GM12878 (cell line): ENCODE data around the gene HSPB7. TPM values are rescaled to one million over a fixed set of nuclear protein-coding genes. Genes with fewer than 3 reads are reported as not detected.

Experiments
- CBX5 ChIP-seq: sonication (generic); IDR thresholded peaks from 2 replicates; pipeline ENCODE4 v1.6.1; 2016; ENCODE audit warnings: low read depth, moderate library complexity, mild to moderate bottlenecking, inconsistent platforms
- CEBPB ChIP-seq, 2 experiments: fragments of 150-350 bp in 1 of 2; IDR thresholded peaks; 2 replicates each; pipeline ENCODE4 v1.6.1; 2012 to 2014; ENCODE audit warnings: low read depth in 2 of 2, low read length in 2 of 2, borderline replicate concordance in 1 of 2, inconsistent platforms in 1 of 2
- EP300 ChIP-seq, 2 experiments: fragments of 150-350 bp in 1 of 2; IDR thresholded peaks; 2 replicates each; pipeline ENCODE4 v1.6.1; 2011 to 2012; ENCODE audit warnings: low read depth in 2 of 2, low read length in 2 of 2, borderline replicate concordance in 1 of 2, improper control_type of control experiment in 1 of 2, inconsistent platforms in 1 of 2; ENCODE audit not compliant: control insufficient read depth in 1 of 2
- ESRRA ChIP-seq: IDR thresholded peaks from 2 replicates; pipeline ENCODE4 v1.6.1; 2012; ENCODE audit warnings: mild to moderate bottlenecking, low read length, improper control_type of control experiment
- PAX8 ChIP-seq: fragments of 450-650 bp; IDR thresholded peaks from 2 replicates; pipeline ENCODE4 v1.6.1; 2017; ENCODE audit warnings: mild to moderate bottlenecking, moderate library complexity
- POLR2AphosphoS2 ChIP-seq: IDR thresholded peaks from 2 replicates; pipeline ENCODE4 v1.6.1; 2011; ENCODE audit warnings: low read depth, mild to moderate bottlenecking, low read length, improper control_type of control experiment, moderate library complexity
- RAD51 ChIP-seq: fragments of 450-650 bp; IDR thresholded peaks from 2 replicates; pipeline ENCODE4 v1.6.1; 2016; ENCODE audit warnings: moderate library complexity, mild to moderate bottlenecking, inconsistent platforms
- SP1 ChIP-seq: IDR thresholded peaks from one replicate; pipeline ENCODE4 v1.6.1; 2011; ENCODE audit warnings: low read depth, low read length
- SUZ12 ChIP-seq: fragments of 200-600 bp; sonication (generic); IDR thresholded peaks from one replicate; pipeline ENCODE4 v1.6.1; 2018; ENCODE audit warnings: antibody characterized with exemption, mild to moderate bottlenecking; ENCODE audit not compliant: unreplicated experiment
- TCF12 ChIP-seq: IDR thresholded peaks from 2 replicates; pipeline ENCODE4 v1.6.1; 2011; ENCODE audit warnings: low read depth, mild to moderate bottlenecking, low read length
- ZZZ3 ChIP-seq: IDR thresholded peaks from 2 replicates; pipeline ENCODE4 v1.6.1; 2011; ENCODE audit warnings: low read depth; ENCODE audit not compliant: control insufficient read depth, insufficient read length
- polyA plus RNA-seq, 11 experiments: library from polyadenylated mRNA; depleted of rRNA in 4 of 11; unstranded in 6 of 11; stranded (reverse) in 5 of 11; fragments of >200 nt; fragmentation: Nextera tagmentation in 4 of 11; fragmentation: Illumina TruSeq in 1 of 11; extraction: Ambion mirVana in 4 of 11; extraction: Trizol in 1 of 11; gene quantifications; 1 replicate in 1 of 11; 2 replicates in 10 of 11; pipeline versions ENCODE4 v1.2.1 to v1.2.3, GENCODE V29; 2011 to 2016; ENCODE audit warnings: inconsistent platforms in 2 of 11, missing spikeins in 2 of 11, low read depth in 1 of 11
- total RNA-seq, 4 experiments: library from RNA; depleted of rRNA in 3 of 4; stranded (reverse); fragments of >200 nt in 3 of 4; fragmentation: Illumina TruSeq in 1 of 4; extraction: Trizol in 1 of 4; gene quantifications; 2 replicates each; pipeline versions ENCODE4 v1.2.1 to v1.2.3, GENCODE V29; 2013 to 2021
- TF ChIP-seq, protein P1 (sequence below), 3 experiments: IDR thresholded peaks in 2 of 3; conservative IDR thresholded peaks in 1 of 3; 2 replicates each; pipeline ENCODE4 v1.5.1; 2011; ENCODE audit warnings: low read depth in 3 of 3, low read length in 3 of 3, mild to moderate bottlenecking in 3 of 3, control low read depth in 2 of 3, moderate library complexity in 2 of 3, inconsistent platforms in 1 of 3, mixed read lengths in 1 of 3; ENCODE audit not compliant: control insufficient read depth in 2 of 3, insufficient read depth in 1 of 3; ENCODE audit errors: extremely low read depth in 1 of 3
- TF ChIP-seq, protein P2 (sequence below): fragments of 450-650 bp; IDR thresholded peaks from 2 replicates; pipeline ENCODE4 v1.6.1; 2014; ENCODE audit warnings: mild to moderate bottlenecking
- TF ChIP-seq, protein P3 (sequence below): fragments of 450-650 bp; formaldehyde crosslinking; IDR thresholded peaks from 2 replicates; pipeline ENCODE4 v1.5.0; 2022; ENCODE audit warnings: mild to moderate bottlenecking, missing genetic modification characterization
- TF ChIP-seq, protein P4 (sequence below): fragments of 450-650 bp; IDR thresholded peaks from 2 replicates; pipeline ENCODE4 v1.6.1; 2016; ENCODE audit warnings: mild to moderate bottlenecking
- TF ChIP-seq, protein P5 (sequence below): fragments of 450-650 bp; IDR thresholded peaks from 2 replicates; pipeline ENCODE4 v1.6.1; 2017; ENCODE audit warnings: borderline replicate concordance

Gene HSPB7
- total and polyA plus RNA-seq, 10 of the 15 experiments (the other 5 are each of a cell fraction or from before 2014, with no cell fraction given), result 0.34 TPM; not detected in 9

DNA sequence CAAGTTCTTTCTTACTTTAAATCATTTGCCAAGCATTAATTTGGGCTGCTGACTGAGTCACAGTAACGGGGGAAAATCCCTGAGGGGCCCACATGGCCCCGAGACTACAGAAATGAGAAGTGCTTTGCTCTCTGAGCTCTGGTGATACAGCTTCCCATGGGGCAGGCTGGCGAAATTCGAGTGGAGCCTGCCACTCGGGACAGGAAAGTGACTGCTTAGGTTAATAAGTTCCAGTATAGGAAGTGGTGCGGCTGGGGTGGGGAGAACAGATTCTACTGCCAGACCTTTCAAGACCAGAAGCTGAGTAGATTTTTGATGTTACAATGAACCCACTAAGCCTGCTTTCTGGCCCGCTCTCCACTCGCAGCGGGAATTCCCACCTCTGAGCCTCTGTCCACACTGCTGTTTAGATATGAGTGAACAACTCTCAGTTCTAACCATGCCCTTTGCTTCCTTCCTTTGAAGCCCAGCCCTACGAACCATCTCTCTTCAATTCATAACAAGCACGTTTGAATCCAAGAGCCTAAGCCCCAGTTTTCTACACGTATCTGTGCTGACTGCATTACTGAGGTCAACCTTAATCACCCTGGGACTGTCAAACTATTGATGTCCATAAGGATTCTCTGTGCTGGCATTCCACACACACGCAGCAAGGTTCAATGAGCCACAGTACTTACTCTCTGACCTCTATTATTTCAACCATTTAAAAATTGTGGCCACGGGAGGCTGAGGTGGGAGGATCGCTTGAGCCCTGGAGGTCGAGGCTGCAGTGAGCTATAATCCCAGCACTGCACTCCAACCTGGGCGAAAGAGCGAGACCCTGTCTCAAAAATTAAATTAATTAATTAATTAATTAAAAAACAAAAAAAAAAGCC, 51.5 kb downstream of the HSPB7 start (continued):
- TF ChIP-seq TCF12 (no peak; the same call in 1 of the 2 replicates), PAX8 (no peak), CEBPB (IDR thresholded peaks at IDR 0.05; ENCODE audit: borderline replicate concordance in 1 of 2, low read depth in 2 of 2, low read length in 2 of 2) (no peak), CBX5 (no peak), POLR2AphosphoS2 (no peak), SP1 (peak; percentile 82), RAD51 (peak; percentile 66), EP300 (IDR thresholded peaks at IDR 0.05; ENCODE audit: borderline replicate concordance in 1 of 2, control insufficient read depth in 1 of 2, low read depth in 2 of 2, low read length in 2 of 2) (peak; percentile 85 to 93), ESRRA (no peak), SUZ12 (no peak), ZZZ3 (no peak)
- TF ChIP-seq, protein P1, sequence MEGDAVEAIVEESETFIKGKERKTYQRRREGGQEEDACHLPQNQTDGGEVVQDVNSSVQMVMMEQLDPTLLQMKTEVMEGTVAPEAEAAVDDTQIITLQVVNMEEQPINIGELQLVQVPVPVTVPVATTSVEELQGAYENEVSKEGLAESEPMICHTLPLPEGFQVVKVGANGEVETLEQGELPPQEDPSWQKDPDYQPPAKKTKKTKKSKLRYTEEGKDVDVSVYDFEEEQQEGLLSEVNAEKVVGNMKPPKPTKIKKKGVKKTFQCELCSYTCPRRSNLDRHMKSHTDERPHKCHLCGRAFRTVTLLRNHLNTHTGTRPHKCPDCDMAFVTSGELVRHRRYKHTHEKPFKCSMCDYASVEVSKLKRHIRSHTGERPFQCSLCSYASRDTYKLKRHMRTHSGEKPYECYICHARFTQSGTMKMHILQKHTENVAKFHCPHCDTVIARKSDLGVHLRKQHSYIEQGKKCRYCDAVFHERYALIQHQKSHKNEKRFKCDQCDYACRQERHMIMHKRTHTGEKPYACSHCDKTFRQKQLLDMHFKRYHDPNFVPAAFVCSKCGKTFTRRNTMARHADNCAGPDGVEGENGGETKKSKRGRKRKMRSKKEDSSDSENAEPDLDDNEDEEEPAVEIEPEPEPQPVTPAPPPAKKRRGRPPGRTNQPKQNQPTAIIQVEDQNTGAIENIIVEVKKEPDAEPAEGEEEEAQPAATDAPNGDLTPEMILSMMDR (IDR thresholded peaks at IDR 0.05 in 2 of 3, conservative IDR thresholded peaks at IDR 0.05 in 1 of 3; ENCODE audit: control insufficient read depth in 2 of 3, extremely low read depth in 1 of 3, insufficient read depth in 1 of 3, low read depth in 3 of 3, low read length in 3 of 3), result no peak
- TF ChIP-seq, protein P2, sequence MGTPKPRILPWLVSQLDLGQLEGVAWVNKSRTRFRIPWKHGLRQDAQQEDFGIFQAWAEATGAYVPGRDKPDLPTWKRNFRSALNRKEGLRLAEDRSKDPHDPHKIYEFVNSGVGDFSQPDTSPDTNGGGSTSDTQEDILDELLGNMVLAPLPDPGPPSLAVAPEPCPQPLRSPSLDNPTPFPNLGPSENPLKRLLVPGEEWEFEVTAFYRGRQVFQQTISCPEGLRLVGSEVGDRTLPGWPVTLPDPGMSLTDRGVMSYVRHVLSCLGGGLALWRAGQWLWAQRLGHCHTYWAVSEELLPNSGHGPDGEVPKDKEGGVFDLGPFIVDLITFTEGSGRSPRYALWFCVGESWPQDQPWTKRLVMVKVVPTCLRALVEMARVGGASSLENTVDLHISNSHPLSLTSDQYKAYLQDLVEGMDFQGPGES, result no peak
- TF ChIP-seq, protein P3, sequence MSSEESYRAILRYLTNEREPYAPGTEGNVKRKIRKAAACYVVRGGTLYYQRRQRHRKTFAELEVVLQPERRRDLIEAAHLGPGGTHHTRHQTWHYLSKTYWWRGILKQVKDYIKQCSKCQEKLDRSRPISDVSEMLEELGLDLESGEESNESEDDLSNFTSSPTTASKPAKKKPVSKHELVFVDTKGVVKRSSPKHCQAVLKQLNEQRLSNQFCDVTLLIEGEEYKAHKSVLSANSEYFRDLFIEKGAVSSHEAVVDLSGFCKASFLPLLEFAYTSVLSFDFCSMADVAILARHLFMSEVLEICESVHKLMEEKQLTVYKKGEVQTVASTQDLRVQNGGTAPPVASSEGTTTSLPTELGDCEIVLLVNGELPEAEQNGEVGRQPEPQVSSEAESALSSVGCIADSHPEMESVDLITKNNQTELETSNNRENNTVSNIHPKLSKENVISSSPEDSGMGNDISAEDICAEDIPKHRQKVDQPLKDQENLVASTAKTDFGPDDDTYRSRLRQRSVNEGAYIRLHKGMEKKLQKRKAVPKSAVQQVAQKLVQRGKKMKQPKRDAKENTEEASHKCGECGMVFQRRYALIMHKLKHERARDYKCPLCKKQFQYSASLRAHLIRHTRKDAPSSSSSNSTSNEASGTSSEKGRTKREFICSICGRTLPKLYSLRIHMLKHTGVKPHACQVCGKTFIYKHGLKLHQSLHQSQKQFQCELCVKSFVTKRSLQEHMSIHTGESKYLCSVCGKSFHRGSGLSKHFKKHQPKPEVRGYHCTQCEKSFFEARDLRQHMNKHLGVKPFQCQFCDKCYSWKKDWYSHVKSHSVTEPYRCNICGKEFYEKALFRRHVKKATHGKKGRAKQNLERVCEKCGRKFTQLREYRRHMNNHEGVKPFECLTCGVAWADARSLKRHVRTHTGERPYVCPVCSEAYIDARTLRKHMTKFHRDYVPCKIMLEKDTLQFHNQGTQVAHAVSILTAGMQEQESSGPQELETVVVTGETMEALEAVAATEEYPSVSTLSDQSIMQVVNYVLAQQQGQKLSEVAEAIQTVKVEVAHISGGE, result no peak
- TF ChIP-seq, protein P4, sequence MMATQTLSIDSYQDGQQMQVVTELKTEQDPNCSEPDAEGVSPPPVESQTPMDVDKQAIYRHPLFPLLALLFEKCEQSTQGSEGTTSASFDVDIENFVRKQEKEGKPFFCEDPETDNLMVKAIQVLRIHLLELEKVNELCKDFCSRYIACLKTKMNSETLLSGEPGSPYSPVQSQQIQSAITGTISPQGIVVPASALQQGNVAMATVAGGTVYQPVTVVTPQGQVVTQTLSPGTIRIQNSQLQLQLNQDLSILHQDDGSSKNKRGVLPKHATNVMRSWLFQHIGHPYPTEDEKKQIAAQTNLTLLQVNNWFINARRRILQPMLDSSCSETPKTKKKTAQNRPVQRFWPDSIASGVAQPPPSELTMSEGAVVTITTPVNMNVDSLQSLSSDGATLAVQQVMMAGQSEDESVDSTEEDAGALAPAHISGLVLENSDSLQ, result 0 out of 2 replicates have a peak, but pooled peaks have one; percentile 39
- TF ChIP-seq, protein P5, sequence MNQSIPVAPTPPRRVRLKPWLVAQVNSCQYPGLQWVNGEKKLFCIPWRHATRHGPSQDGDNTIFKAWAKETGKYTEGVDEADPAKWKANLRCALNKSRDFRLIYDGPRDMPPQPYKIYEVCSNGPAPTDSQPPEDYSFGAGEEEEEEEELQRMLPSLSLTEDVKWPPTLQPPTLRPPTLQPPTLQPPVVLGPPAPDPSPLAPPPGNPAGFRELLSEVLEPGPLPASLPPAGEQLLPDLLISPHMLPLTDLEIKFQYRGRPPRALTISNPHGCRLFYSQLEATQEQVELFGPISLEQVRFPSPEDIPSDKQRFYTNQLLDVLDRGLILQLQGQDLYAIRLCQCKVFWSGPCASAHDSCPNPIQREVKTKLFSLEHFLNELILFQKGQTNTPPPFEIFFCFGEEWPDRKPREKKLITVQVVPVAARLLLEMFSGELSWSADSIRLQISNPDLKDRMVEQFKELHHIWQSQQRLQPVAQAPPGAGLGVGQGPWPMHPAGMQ, result no peak
